GM12878 (cell line): ENCODE measurements around the gene EEF2. TPM values are rescaled to one million over a fixed set of nuclear protein-coding genes. Genes with fewer than 3 reads are reported as not detected.

Source experiments
- ATAC-seq: fragments of 200-7000 bp; cut with Tn5 transposase; 3 replicates; pipeline ENCODE4 v1.9.1; 2020; ENCODE audit warnings: mild to moderate bottlenecking, moderate library complexity
- BruUV-seq: library from RNA; stranded (reverse); fragments of 400-500 nt; replicated peaks from 2 replicates; lab custom pipeline; 2021; lab: Mats Ljungman, UMichigan
- CTCF ChIA-PET: fragments of 300-600 bp; sonication (Branson Sonifier 250); formaldehyde crosslinking; extraction: SDS; loops from one replicate; lab custom pipeline; 2021; ENCODE audit warnings: inconsistent platforms; lab: Yijun Ruan, JAX
- POLR2A ChIA-PET: fragments of 350-600 bp; formaldehyde crosslinking; extraction: SDS; loops from one replicate; lab custom pipeline; 2021; ENCODE audit warnings: inconsistent platforms; lab: Charles Lee
- RAD21 ChIA-PET: fragments of 300-600 bp; sonication (Branson Sonifier 250); formaldehyde crosslinking; loops from one replicate; lab custom pipeline; 2023; ENCODE audit warnings: antibody characterized with exemption; ENCODE audit not compliant: unreplicated experiment; lab: Charles Lee
- SMC1A ChIA-PET: fragments of 300-600 bp; sonication (Branson Sonifier 250); formaldehyde crosslinking; loops from one replicate; lab custom pipeline; 2023; ENCODE audit not compliant: unreplicated experiment, uncharacterized antibody; lab: Charles Lee
- DNase-seq: peaks from one replicate; pipeline ENCODE4 v3.0.0-alpha.2; 2011; ENCODE audit warnings: low read depth, low spot score
- FAIRE-seq: peaks from 3 replicates; lab custom pipeline; 2011; peaks lifted over from hg19 to GRCh38; lab: Jason Lieb, UNC
- H2AFZ ChIP-seq: 2 replicates; pipeline ENCODE4 v1.6.0; 2011; ENCODE audit warnings: low read depth, low read length, control low read depth; ENCODE audit not compliant: control insufficient read depth
- H3K27ac ChIP-seq: 2 replicates; pipeline ENCODE4 v1.5.1; 2011; ENCODE audit warnings: control low read depth; ENCODE audit not compliant: control insufficient read depth, insufficient read depth
- H3K27me3 ChIP-seq, 2 experiments: replicated peaks in 1 of 2; 2 replicates each; pipeline versions ENCODE4 v1.6.0 to v1.6.1; 2011; ENCODE audit warnings: low read length in 1 of 2; ENCODE audit not compliant: control insufficient read depth in 2 of 2, insufficient read depth in 2 of 2
- H3K36me3 ChIP-seq, 2 experiments: 2 replicates each; pipeline ENCODE4 v1.5.1; 2011; ENCODE audit warnings: low read length in 1 of 2; ENCODE audit not compliant: control insufficient read depth in 2 of 2, insufficient read depth in 2 of 2
- H3K4me1 ChIP-seq: 2 replicates; pipeline ENCODE4 v1.6.1; 2011; ENCODE audit warnings: mild to moderate bottlenecking, low read length, moderate library complexity, mixed read lengths; ENCODE audit not compliant: control insufficient read depth, insufficient read depth
- H3K4me2 ChIP-seq: 2 replicates; pipeline ENCODE4 v1.6.0; 2011; ENCODE audit warnings: control low read depth; ENCODE audit not compliant: control insufficient read depth, insufficient read depth
- H3K4me3 ChIP-seq: fragments of 200-600 bp; sonication (generic); 2 replicates; pipeline ENCODE4 v1.5.1; 2016
- H3K79me2 ChIP-seq: 2 replicates; pipeline ENCODE4 v1.6.0; 2011; ENCODE audit warnings: low read length; ENCODE audit not compliant: control insufficient read depth, insufficient read depth
- H3K9ac ChIP-seq: 2 replicates; pipeline ENCODE4 v1.8.0; 2011; ENCODE audit warnings: low read length, control low read depth, mixed read lengths; ENCODE audit not compliant: control insufficient read depth, insufficient read depth
- H3K9me3 ChIP-seq: replicated peaks from 3 replicates; pipeline ENCODE4 v1.5.1; 2011; ENCODE audit warnings: mild to moderate bottlenecking, low read length; ENCODE audit not compliant: control insufficient read depth, insufficient read depth
- H4K20me1 ChIP-seq: 2 replicates; pipeline ENCODE4 v1.6.0; 2011; ENCODE audit not compliant: control insufficient read depth, insufficient read depth
- EED ChIP-seq: sonication (generic); IDR thresholded peaks from 2 replicates; pipeline ENCODE4 v1.6.1; 2016; ENCODE audit warnings: antibody characterized with exemption, low read depth
- FOS ChIP-seq: IDR thresholded peaks from 3 replicates; pipeline ENCODE4 v1.6.1; 2011; ENCODE audit warnings: borderline replicate concordance; ENCODE audit not compliant: insufficient read length; ENCODE audit errors: extremely low read depth
- IRF4 ChIP-seq: IDR thresholded peaks from 2 replicates; pipeline ENCODE4 v1.6.1; 2011; ENCODE audit warnings: low read depth, low read length
- MTA3 ChIP-seq: IDR thresholded peaks from 2 replicates; pipeline ENCODE4 v1.6.1; 2012; ENCODE audit warnings: low read length, inconsistent platforms, borderline replicate concordance
- NFYA ChIP-seq: IDR thresholded peaks from 2 replicates; pipeline ENCODE4 v1.6.1; 2011; ENCODE audit warnings: low read depth, mild to moderate bottlenecking, low read length, improper control_type of control experiment, borderline replicate concordance
- POLR2A ChIP-seq: IDR thresholded peaks from 2 replicates; pipeline ENCODE4 v1.6.1; 2011; ENCODE audit warnings: low read depth, mild to moderate bottlenecking, low read length
- SMAD1 ChIP-seq: fragments of 450-650 bp; IDR thresholded peaks from 2 replicates; pipeline ENCODE4 v1.6.1; 2018; ENCODE audit warnings: mild to moderate bottlenecking, low read depth; ENCODE audit not compliant: partially characterized antibody
- SMARCA5 ChIP-seq: fragments of 450-650 bp; IDR thresholded peaks from 2 replicates; pipeline ENCODE4 v1.6.1; 2017; ENCODE audit warnings: mild to moderate bottlenecking
- WGBS: methylation state at CpG from one replicate; pipeline ENCODE4 v1.1.6; 2016; ENCODE audit warnings: low lambda C conversion rate; ENCODE audit not compliant: insufficient replicate concordance, insufficient coverage; ENCODE audit errors: missing lambda C conversion rate; 5-methylcytosine and 5-hydroxymethylcytosine counted together
- in situ Hi-C: fragments of 300-500 bp; cut with MboI; formaldehyde crosslinking; loops from 9 replicates; pipeline ENCODE4 v1.14.3; 2018; ENCODE audit warnings: mixed read lengths
- intact Hi-C: fragments of 100-400 bp; cut with micrococcal nuclease; formaldehyde crosslinking; loops from one replicate; pipeline ENCODE4 v1.14.2; 2022; ENCODE audit not compliant: unreplicated experiment
- polyA plus RNA-seq, 11 experiments: library from polyadenylated mRNA; depleted of rRNA in 4 of 11; unstranded in 6 of 11; stranded (reverse) in 5 of 11; fragments of >200 nt; fragmentation: Nextera tagmentation in 4 of 11; fragmentation: Illumina TruSeq in 1 of 11; extraction: Ambion mirVana in 4 of 11; extraction: Trizol in 1 of 11; gene quantifications; 1 replicate in 1 of 11; 2 replicates in 10 of 11; pipeline versions ENCODE4 v1.2.1 to v1.2.3, GENCODE V29; 2011 to 2016; ENCODE audit warnings: inconsistent platforms in 2 of 11, missing spikeins in 2 of 11, low read depth in 1 of 11
- total RNA-seq, 4 experiments: library from RNA; depleted of rRNA in 3 of 4; stranded (reverse); fragments of >200 nt in 3 of 4; fragmentation: Illumina TruSeq in 1 of 4; extraction: Trizol in 1 of 4; gene quantifications; 2 replicates each; pipeline versions ENCODE4 v1.2.1 to v1.2.3, GENCODE V29; 2013 to 2021
- TF ChIP-seq, protein P1 (sequence below): fragments of 450-650 bp; IDR thresholded peaks from 2 replicates; pipeline ENCODE4 v1.6.1; 2016; ENCODE audit warnings: mild to moderate bottlenecking, moderate library complexity, borderline replicate concordance
- TF ChIP-seq, protein P2 (sequence below): fragments of 450-650 bp; IDR thresholded peaks from 2 replicates; pipeline ENCODE4 v1.6.1; 2017; ENCODE audit warnings: low read depth, mild to moderate bottlenecking, moderate library complexity

EEF2 gene
- total and polyA plus RNA-seq, 10 of the 15 experiments (the other 5 are each of a cell fraction or from before 2014, with no cell fraction given), result 280 to 3,491 (median 1,305) TPM

- ATAC-seq, result no peak
- peaks cover 30% of the 10 kb centered on the region for H4K20me1 ChIP-seq
- in situ Hi-C loops, result loop anchor here (5.0 kb wide), 1 partner anchor 197 kb away; the partner anchor contains the start of genes ANKRD24 and SIRT6
Measured at GRCh38 chr19:3985643-3986259, 488 bp upstream of the EEF2 start.

More at GRCh38 chr19:3985643-3986259, 488 bp upstream of the EEF2 start:
- Histone ChIP-seq H3K36me3 (peaks cover 31 to 34% of the 10 kb centered on the region in 2 experiments), H3K27me3 (no peaks in the 10 kb centered on the region), H3K27ac (peak overlapping the region; percentile 64), H3K4me2 (peak overlapping the region; percentile 99), H3K79me2 (peaks cover 47% of the 10 kb centered on the region), H2AFZ (peak overlapping the region; percentile 76), H3K4me3 (peak overlapping the region; percentile 97), H3K4me1 (peaks cover 21% of the 10 kb centered on the region), H3K9me3 (no peaks in the 10 kb centered on the region), H3K9ac (peak overlapping the region; percentile 60; the same call in 1 of the 2 replicates)
- ChIA-PET CTCF (interaction anchor here (0.6 to 2.1 kb wide), 24 partner anchors 15 to 501 kb away, joined by 3 to 38 read pairs (median 5); partner anchors contain the start of genes CREB3L3, DAPK3, EBI3 and MRPL54), POLR2A (interaction anchor here (0.5 to 1.8 kb wide), 16 partner anchors 10 to 1747 kb away, joined by 3 to 12 read pairs (median 4); partner anchors contain the start of genes CREB3L3, DAPK3 and PIAS4), SMC1A (interaction anchor here (0.7 to 1.8 kb wide), 17 partner anchors 11 to 247 kb away, joined by 3 to 9 read pairs (median 5); partner anchors contain the start of genes APBA3 and DAPK3), RAD21 (interaction anchor here (0.8 to 1.6 kb wide), 12 partner anchors 9 to 416 kb away, joined by 3 to 13 read pairs (median 4); partner anchors contain the start of genes CHAF1A, DAPK3 and PIAS4)
- TF ChIP-seq, protein P1, sequence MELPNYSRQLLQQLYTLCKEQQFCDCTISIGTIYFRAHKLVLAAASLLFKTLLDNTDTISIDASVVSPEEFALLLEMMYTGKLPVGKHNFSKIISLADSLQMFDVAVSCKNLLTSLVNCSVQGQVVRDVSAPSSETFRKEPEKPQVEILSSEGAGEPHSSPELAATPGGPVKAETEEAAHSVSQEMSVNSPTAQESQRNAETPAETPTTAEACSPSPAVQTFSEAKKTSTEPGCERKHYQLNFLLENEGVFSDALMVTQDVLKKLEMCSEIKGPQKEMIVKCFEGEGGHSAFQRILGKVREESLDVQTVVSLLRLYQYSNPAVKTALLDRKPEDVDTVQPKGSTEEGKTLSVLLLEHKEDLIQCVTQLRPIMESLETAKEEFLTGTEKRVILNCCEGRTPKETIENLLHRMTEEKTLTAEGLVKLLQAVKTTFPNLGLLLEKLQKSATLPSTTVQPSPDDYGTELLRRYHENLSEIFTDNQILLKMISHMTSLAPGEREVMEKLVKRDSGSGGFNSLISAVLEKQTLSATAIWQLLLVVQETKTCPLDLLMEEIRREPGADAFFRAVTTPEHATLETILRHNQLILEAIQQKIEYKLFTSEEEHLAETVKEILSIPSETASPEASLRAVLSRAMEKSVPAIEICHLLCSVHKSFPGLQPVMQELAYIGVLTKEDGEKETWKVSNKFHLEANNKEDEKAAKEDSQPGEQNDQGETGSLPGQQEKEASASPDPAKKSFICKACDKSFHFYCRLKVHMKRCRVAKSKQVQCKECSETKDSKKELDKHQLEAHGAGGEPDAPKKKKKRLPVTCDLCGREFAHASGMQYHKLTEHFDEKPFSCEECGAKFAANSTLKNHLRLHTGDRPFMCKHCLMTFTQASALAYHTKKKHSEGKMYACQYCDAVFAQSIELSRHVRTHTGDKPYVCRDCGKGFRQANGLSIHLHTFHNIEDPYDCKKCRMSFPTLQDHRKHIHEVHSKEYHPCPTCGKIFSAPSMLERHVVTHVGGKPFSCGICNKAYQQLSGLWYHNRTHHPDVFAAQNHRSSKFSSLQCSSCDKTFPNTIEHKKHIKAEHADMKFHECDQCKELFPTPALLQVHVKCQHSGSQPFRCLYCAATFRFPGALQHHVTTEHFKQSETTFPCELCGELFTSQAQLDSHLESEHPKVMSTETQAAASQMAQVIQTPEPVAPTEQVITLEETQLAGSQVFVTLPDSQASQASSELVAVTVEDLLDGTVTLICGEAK, result peak; percentile 77
- TF ChIP-seq NFYA, result no peak
- no peak for TF ChIP-seq IRF4
- 0 out of 2 replicates have a peak, but pooled peaks have one; percentile 34 for TF ChIP-seq MTA3
- TF ChIP-seq EED, result no peak
- TF ChIP-seq FOS, result no peak
- peak; percentile 9 for TF ChIP-seq SMAD1
- TF ChIP-seq, protein P2, sequence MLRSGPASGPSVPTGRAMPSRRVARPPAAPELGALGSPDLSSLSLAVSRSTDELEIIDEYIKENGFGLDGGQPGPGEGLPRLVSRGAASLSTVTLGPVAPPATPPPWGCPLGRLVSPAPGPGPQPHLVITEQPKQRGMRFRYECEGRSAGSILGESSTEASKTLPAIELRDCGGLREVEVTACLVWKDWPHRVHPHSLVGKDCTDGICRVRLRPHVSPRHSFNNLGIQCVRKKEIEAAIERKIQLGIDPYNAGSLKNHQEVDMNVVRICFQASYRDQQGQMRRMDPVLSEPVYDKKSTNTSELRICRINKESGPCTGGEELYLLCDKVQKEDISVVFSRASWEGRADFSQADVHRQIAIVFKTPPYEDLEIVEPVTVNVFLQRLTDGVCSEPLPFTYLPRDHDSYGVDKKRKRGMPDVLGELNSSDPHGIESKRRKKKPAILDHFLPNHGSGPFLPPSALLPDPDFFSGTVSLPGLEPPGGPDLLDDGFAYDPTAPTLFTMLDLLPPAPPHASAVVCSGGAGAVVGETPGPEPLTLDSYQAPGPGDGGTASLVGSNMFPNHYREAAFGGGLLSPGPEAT, result no peak; the same call in 1 of the 2 replicates
- TF ChIP-seq POLR2A, result no peak
- no peak for TF ChIP-seq SMARCA5
- no TSS peak for BruUV-seq
- 3% methylated on average over 19 of the region's 19 CpGs for WGBS
- intact Hi-C loops, result loop anchor here (1.0 to 5.0 kb wide), 7 partner anchors 82 to 417 kb away; partner anchors contain the start of genes CHAF1A, MAP2K2, SH3GL1 and ZBTB7A
- DNase-seq, result no peak
- no peak for FAIRE-seq
